Measurements from ENCODE around the gene SH3GL3.

GRCh38 chr15:83486363-83486762, 39.2 kb downstream of the SH3GL3 start:
- TF ChIP-seq POLR2A (IDR thresholded peaks at IDR 0.05) = no peak
- TF ChIP-seq, protein P1, sequence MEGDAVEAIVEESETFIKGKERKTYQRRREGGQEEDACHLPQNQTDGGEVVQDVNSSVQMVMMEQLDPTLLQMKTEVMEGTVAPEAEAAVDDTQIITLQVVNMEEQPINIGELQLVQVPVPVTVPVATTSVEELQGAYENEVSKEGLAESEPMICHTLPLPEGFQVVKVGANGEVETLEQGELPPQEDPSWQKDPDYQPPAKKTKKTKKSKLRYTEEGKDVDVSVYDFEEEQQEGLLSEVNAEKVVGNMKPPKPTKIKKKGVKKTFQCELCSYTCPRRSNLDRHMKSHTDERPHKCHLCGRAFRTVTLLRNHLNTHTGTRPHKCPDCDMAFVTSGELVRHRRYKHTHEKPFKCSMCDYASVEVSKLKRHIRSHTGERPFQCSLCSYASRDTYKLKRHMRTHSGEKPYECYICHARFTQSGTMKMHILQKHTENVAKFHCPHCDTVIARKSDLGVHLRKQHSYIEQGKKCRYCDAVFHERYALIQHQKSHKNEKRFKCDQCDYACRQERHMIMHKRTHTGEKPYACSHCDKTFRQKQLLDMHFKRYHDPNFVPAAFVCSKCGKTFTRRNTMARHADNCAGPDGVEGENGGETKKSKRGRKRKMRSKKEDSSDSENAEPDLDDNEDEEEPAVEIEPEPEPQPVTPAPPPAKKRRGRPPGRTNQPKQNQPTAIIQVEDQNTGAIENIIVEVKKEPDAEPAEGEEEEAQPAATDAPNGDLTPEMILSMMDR (IDR thresholded peaks at IDR 0.05) = no peak

Data from Peyer's patch (tissue), 4 donors.